C4-2B (cell line): ENCODE data around the gene SNAP25.

Experiments used
- H3K27ac ChIP-seq: fragments of 450-650 bp; 2 replicates; pipeline ENCODE4 v1.5.1; 2017
- CTCF ChIP-seq: fragments of 450-650 bp; conservative IDR thresholded peaks from 2 replicates; pipeline ENCODE4 v1.5.1; 2017; ENCODE audit warnings: mild to moderate bottlenecking
- ZFX ChIP-seq: fragments of 450-650 bp; IDR thresholded peaks from 2 replicates; pipeline ENCODE4 v1.6.1; 2017

SNAP25 gene

DNA sequence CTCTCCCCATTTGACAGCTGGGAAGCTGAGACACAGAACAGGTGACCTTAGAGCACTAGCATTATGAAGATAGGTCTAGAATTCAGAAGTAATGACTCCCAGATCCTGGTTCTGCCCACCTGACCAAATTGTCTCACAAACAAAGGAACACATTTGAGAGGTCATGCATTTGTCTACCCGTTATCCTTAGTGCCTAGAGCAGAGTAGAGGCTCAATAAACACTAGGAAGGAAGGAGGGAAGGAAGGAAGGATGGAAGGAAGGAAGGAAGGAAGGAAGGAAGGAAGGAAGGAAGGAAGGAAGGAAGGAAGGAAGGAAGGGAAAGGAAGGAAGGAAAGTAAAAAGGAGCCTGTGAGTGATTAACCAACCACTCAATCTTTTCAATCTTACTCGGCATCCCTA is 63.3 kb downstream of the SNAP25 start:
- TF ChIP-seq CTCF (no peak), ZFX (no peak)
- H3K27ac ChIP-seq = no peak overlapping the region

DNA sequence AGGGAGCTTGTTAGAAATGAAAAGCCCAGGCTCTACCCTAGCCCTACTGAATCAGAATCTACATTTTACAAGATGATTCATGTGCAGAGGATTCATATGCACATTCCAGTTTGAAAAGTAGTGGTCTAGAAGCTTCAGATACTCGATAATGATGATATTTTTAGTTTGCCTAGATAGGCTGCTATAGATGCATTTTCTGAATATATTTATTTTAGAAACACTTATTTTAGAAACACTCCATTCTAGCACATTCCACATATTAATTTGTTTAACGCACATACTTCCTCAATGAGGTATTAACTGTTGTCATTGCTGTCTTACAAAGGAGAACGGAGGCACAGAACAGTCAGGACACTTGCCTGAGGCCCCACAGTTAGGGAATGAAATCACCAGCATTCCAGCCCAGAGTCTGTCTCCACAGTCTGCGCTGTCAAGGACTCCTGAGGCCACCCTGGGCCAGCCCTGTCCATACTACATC is 64.4 kb downstream of the SNAP25 start:
- H3K27ac ChIP-seq = no peak overlapping the region

GRCh38 chr20:10286356-10286755 is 67.7 kb downstream of the SNAP25 start:
- no peak for TF ChIP-seq CTCF
- no peak for TF ChIP-seq ZFX
- no peak overlapping the region for H3K27ac ChIP-seq

More for the DNA sequence above, 64.4 kb downstream of the SNAP25 start:
- no peak for TF ChIP-seq CTCF
- TF ChIP-seq ZFX = no peak

DNA sequence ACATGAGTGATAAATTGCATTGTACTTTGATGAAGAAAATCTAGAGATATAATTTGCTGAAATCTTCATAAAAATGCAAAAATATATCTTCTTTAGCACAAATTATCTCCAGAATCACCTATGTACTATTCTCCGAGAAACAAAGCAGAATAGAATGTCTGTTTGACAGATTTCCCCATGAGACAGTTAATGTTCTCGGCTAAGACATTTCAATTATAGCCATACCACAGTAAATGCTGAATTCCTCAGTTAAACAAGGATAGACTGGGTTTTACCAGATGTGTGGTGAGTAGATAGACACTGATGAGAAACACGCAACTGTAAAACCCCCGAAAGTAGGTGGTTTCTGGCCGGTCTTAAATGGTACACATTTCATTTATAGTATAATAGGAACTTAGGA is 69.8 kb downstream of the SNAP25 start:
- H3K27ac ChIP-seq = no peak overlapping the region
- TF ChIP-seq CTCF (no peak), ZFX (no peak)

GRCh38 chr20:10288954-10289646 is 70.5 kb downstream of the SNAP25 start:
- no peak overlapping the region for H3K27ac ChIP-seq
- TF ChIP-seq CTCF (no peak), ZFX (no peak)

- no peak for TF ChIP-seq ZFX
- no peak for TF ChIP-seq CTCF
Measured at GRCh38 chr20:10291568-10292248, 73.1 kb downstream of the SNAP25 start.

DNA sequence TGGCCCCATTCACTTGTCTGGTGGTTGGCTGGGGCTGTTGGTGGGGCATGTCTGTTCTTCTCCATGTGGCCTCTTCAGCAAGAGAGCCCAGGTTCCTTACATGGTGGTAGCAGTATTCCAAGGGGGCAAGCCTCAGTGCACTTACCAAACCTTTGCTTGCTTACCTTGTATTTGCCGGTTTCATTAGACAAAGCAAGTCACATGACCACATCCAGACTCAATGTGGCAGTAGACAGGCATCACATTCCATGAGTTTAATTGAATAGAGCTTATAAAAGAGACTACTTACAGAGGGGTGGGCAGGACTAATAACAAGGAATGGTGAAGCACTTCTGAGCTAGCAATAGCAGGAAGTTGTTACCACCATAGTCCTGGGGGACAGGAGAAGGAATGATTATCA is 78.6 kb downstream of the SNAP25 start:
- H3K27ac ChIP-seq = no peak overlapping the region
- no peak for TF ChIP-seq CTCF

More at GRCh38 chr20:10291568-10292248, 73.1 kb downstream of the SNAP25 start:
- H3K27ac ChIP-seq = no peak overlapping the region
